ENCODE measurements around the gene DOCK8. TPM values are rescaled to one million over a fixed set of nuclear protein-coding genes. Genes with fewer than 3 reads are reported as not detected.

DOCK8 gene
- total and polyA plus RNA-seq, 3 donors from 2014 or later, result 46.7 to 63.9 (median 51.4) TPM

GRCh38 chr9:328453-328852, 113.8 kb downstream of the DOCK8 start:
- H3K36me3 ChIP-seq (ENCODE audit: low read depth, missing control alignments), result no peaks in the 10 kb centered on the region
- intact Hi-C loops (cut with DNase I; ENCODE audit: low total_unique reads), result no loop called here
- no peak overlapping the region for H3K4me3 ChIP-seq
- TF ChIP-seq CTCF (IDR thresholded peaks at IDR 0.05), result no peak
- TF ChIP-seq POLR2A (IDR thresholded peaks at IDR 0.05), result no peak
- H3K4me1 ChIP-seq, result no peaks in the 10 kb centered on the region
- WGBS, 2 donors, result 51 to 59% methylated on average over 3 of the region's 3 CpGs
- no peak overlapping the region for H3K27ac ChIP-seq
- H3K27me3 ChIP-seq, result no peaks in the 10 kb centered on the region
- DNase-seq, result no peak
- no peaks in the 10 kb centered on the region for H3K9me3 ChIP-seq

- WGBS, 2 donors, result 91 to 92% methylated on average over 3 of the region's 3 CpGs
These were observed 116.5 kb downstream of the DOCK8 start for GRCh38 chr9:331197-331596.

GRCh38 chr9:335373-335772, 120.7 kb downstream of the DOCK8 start:
- no peaks in the 10 kb centered on the region for H3K36me3 ChIP-seq (ENCODE audit: low read depth, missing control alignments)
- H3K27ac ChIP-seq, result no peak overlapping the region
- no peaks in the 10 kb centered on the region for H3K4me1 ChIP-seq
- H3K4me3 ChIP-seq, result no peak overlapping the region
- TF ChIP-seq CTCF (IDR thresholded peaks at IDR 0.05) (no peak), POLR2A (IDR thresholded peaks at IDR 0.05) (no peak)
- DNase-seq, result no peak
- H3K9me3 ChIP-seq, result no peaks in the 10 kb centered on the region
- WGBS, 2 donors, result 88 to 91% methylated on average over 2 of the region's 2 CpGs
- intact Hi-C loops (cut with DNase I; ENCODE audit: low total_unique reads), result no loop called here
- no peaks in the 10 kb centered on the region for H3K27me3 ChIP-seq

More at GRCh38 chr9:331197-331596, 116.5 kb downstream of the DOCK8 start:
- H3K4me3 ChIP-seq, result no peak overlapping the region
- H3K9me3 ChIP-seq, result no peaks in the 10 kb centered on the region
- TF ChIP-seq CTCF (IDR thresholded peaks at IDR 0.05) (no peak), POLR2A (IDR thresholded peaks at IDR 0.05) (no peak)
- intact Hi-C loops (cut with DNase I; ENCODE audit: low total_unique reads), result no loop called here
- no peaks in the 10 kb centered on the region for H3K4me1 ChIP-seq
- H3K27ac ChIP-seq, result no peak overlapping the region
- no peaks in the 10 kb centered on the region for H3K36me3 ChIP-seq (ENCODE audit: low read depth, missing control alignments)
- no peaks in the 10 kb centered on the region for H3K27me3 ChIP-seq
- no peak for DNase-seq

- Histone ChIP-seq H3K27me3 (no peaks in the 10 kb centered on the region), H3K9me3 (no peaks in the 10 kb centered on the region), H3K4me1 (no peaks in the 10 kb centered on the region), H3K27ac (no peak overlapping the region), H3K36me3 (ENCODE audit: low read depth, missing control alignments) (no peaks in the 10 kb centered on the region), H3K4me3 (no peak overlapping the region)
- no peak for DNase-seq
- no peak for TF ChIP-seq POLR2A (IDR thresholded peaks at IDR 0.05)
- no peak for TF ChIP-seq CTCF (IDR thresholded peaks at IDR 0.05)
- 57 to 67% methylated on average over 2 of the region's 2 CpGs for WGBS, 2 donors
- intact Hi-C loops (cut with DNase I; ENCODE audit: low total_unique reads), result no loop called here
These were observed 121.4 kb downstream of the DOCK8 start for GRCh38 chr9:336039-336438.

GRCh38 chr9:338602-339001, 123.9 kb downstream of the DOCK8 start:
- Histone ChIP-seq H3K4me3 (no peak overlapping the region), H3K36me3 (ENCODE audit: low read depth, missing control alignments) (no peaks in the 10 kb centered on the region), H3K27me3 (no peaks in the 10 kb centered on the region), H3K4me1 (no peaks in the 10 kb centered on the region), H3K9me3 (no peaks in the 10 kb centered on the region), H3K27ac (no peak overlapping the region)
- DNase-seq, result no peak
- no peak for TF ChIP-seq POLR2A (IDR thresholded peaks at IDR 0.05)
- no peak for TF ChIP-seq CTCF (IDR thresholded peaks at IDR 0.05)
- intact Hi-C loops (cut with DNase I; ENCODE audit: low total_unique reads), result no loop called here
- whole genome bisulfite sequencing, 2 donors, result 84 to 87% methylated on average over 6 of the region's 6 CpGs
